ENCODE measurements around the gene MAPK11.

The MAPK11 gene

DNA sequence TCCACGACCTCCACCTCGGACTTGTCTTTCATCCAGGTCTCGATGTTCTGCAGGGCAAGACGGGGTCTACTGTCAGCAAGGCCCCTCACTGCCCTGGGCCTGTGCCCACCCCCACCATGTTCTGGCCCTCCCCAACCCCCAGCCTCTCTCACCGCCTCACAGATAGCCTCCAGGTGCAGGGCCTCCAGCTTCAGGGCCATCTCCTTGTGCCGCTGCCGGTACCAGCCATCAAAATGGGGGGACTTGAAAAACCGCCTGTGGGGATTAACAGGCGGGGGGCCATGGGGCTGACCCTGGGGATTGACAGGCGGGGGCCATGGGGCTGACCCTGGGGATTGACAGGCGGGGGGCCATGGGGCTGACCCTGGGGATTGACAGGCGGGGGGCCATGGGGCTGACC lies 42.2 kb upstream of the MAPK11 start:
- TF ChIP-seq, protein P1, sequence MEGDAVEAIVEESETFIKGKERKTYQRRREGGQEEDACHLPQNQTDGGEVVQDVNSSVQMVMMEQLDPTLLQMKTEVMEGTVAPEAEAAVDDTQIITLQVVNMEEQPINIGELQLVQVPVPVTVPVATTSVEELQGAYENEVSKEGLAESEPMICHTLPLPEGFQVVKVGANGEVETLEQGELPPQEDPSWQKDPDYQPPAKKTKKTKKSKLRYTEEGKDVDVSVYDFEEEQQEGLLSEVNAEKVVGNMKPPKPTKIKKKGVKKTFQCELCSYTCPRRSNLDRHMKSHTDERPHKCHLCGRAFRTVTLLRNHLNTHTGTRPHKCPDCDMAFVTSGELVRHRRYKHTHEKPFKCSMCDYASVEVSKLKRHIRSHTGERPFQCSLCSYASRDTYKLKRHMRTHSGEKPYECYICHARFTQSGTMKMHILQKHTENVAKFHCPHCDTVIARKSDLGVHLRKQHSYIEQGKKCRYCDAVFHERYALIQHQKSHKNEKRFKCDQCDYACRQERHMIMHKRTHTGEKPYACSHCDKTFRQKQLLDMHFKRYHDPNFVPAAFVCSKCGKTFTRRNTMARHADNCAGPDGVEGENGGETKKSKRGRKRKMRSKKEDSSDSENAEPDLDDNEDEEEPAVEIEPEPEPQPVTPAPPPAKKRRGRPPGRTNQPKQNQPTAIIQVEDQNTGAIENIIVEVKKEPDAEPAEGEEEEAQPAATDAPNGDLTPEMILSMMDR (IDR thresholded peaks at IDR 0.05; ENCODE audit: insufficient read depth, missing control alignments): no peak
- FAIRE-seq (no peak), DNase-seq (ENCODE audit: insufficient read length, low spot score) (no peak)

DNA sequence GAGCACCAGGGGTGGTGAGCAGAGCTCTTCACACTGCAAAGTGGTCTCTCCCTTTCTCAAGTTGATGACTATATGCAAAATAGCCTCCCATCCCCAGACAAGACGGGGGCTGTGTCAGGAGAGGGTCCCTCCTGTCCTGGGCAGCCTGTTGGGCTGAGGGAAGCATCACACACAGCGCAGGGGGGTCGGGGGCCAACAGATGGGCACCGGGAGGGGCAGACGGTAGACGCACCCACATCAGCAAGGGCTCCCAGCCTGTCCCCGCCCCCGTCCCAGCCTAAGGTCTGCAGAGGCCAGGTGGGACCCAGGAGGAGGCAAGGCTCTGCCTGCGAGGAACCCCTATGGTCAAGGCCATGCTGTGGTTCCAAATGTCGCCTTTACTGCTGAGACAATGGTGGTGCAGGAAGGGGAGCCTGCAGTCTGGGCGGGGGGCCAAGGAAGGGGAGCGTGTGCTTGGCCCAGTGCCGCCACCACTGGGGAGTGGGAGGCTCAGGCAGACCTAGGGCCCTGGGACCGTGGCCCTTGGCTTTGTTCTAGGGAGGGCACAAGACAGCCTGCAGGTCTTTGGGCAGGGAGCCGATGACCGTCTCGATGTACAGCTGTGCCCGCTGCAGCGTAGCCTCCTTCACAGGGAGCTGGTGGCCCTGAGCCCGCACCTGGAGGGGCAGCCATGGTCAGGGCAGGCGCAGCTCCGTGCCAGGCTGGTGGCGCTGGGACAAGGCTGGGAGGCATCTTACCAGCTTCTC lies 41.6 kb upstream of the MAPK11 start:
- DNase-seq (ENCODE audit: insufficient read length, low spot score) (no peak), FAIRE-seq (no peak)
- TF ChIP-seq, protein P1 (IDR thresholded peaks at IDR 0.05; ENCODE audit: insufficient read depth, missing control alignments): no peak

DNA sequence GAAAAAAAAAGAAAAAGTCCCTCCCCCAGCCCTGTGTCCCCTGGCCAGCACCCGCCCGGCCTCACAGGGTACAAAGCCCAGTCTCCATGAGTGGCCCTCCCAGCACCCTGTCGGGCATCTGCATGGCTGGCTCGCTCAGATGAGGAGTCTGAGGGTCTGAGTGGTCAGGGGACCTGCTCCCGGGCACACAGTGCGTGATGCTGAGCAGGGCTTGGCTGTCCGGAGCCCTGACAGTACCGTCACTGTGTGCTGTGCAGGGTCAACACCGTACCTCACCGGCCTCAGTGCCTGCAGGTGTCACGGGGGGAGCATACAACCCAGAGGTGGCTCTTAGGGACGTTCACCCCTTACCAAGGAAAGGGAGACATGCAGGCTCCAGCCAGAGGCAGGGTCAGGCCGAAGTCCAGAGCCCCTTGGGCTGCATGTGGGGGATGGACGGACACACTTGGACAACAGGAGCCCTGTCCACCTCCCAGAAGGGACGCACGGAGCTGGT lies 40.8 kb upstream of the MAPK11 start:
- TF ChIP-seq, protein P1 (IDR thresholded peaks at IDR 0.05; ENCODE audit: insufficient read depth, missing control alignments): no peak
- DNase-seq (ENCODE audit: insufficient read length, low spot score) (no peak), FAIRE-seq (no peak)

DNA sequence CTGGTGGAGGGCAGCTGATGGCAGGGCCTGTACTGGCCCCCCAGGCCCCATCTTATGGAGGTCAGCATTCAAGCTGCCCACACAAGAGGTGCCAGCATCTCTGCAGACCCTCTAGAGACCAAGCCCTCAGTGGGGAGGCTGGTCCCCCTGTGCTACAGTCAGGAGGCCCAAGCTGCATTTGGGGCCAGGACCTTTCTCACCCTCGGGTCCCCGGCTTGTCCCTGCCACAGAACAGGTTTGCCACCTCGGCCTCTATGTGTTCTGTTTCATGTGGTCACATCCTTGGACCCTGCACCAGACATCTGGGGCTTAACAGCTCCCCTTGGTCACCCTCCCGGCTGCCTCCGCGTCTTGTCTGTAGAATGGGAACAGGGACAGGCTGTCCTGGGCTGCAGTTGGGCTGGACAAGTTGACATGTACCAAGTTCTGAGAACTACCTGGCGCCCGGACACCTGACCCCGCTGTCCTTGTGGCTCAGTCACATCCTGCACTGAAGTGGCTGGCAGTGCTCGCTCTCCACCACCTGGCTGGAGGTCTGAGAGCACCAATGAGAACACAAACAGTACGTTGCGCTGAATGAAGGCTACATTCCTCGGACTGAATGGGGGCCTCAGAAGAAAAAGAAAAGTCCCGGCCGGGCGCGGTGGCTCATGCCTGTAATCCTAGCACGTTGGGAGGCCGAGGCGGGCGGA lies 40.0 kb upstream of the MAPK11 start:
- FAIRE-seq (no peak), DNase-seq (ENCODE audit: insufficient read length, low spot score) (no peak)
- TF ChIP-seq, protein P1 (IDR thresholded peaks at IDR 0.05; ENCODE audit: insufficient read depth, missing control alignments): no peak

DNA sequence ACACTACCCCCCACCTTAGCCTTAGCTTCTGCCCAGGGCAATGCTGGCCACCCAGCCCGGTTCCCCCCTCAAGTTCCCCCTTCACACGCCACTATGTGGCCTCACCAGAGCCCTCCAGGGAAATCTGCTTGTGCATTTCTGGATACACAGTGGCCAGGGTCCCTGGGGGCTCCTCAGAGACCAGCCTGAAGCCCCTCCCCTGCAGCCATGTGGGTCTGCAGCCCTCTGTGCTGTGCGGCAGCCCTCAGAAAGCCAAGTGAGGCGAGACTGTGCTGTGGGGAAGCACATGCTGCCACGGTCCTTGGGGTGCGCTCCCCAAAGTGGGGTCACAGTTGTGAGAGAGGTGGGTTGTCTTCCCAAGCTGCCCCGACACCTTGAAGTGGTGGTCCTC lies 39.4 kb upstream of the MAPK11 start:
- no peak for DNase-seq (ENCODE audit: insufficient read length, low spot score)
- no peak for FAIRE-seq
- TF ChIP-seq, protein P1 (IDR thresholded peaks at IDR 0.05; ENCODE audit: insufficient read depth, missing control alignments): no peak

DNA sequence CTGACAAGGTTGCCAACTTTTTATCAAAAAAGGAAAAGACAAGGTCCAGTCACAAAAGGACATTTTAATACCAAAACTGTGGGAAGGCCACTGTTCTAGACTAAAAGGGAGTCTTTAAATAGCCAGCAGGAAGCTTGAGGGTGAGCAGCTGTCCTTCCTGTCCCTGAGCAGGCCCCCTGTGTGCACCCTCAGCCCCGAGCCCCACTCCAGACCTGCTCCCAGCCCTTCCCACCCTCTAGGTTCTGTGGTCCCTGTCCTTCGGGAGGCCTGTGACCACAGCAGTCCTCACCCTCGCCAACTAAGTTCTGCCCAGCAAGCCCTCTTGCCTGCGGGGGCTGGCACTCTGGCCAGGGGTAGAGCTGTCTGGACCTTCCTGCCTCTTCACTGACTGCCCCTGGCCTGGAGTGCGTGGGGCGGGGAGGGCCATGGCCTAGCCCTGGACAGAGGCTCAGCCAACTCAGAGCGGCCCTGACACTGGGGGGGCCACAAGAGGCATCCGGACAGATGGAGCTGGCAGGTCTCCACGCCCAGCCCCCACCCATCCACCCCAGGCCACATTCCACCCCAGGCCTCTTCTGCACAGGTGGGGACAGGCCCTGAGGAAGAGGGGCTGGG lies 38.9 kb upstream of the MAPK11 start:
- no peak for FAIRE-seq
- TF ChIP-seq, protein P1 (IDR thresholded peaks at IDR 0.05; ENCODE audit: insufficient read depth, missing control alignments): no peak
- no peak for DNase-seq (ENCODE audit: insufficient read length, low spot score)
